ENCODE measurements around the gene HBZ. TPM values are rescaled to one million over a fixed set of nuclear protein-coding genes. Genes with fewer than 3 reads are reported as not detected.

HBZ gene
- total RNA-seq = not detected in 2 replicates

GRCh38 chr16:152141-153128, at the start of gene HBZ:
Gene HBZ, plus strand, starts transcription at chr16:152644. Its CDS starts 266 bp downstream, at chr16:152910.

GRCh38 chr16:165539-166374, 13.3 kb downstream of the HBZ start, which contains the start of gene HBM:
Gene HBM, plus strand, starts transcription at chr16:165978. Its CDS starts 20 bp downstream, at chr16:165998.

GRCh38 chr16:172374-172941, 20.0 kb downstream of the HBZ start, which contains the start of gene HBA2:
Gene HBA2, plus strand, starts transcription at chr16:172876. Its CDS starts 37 bp downstream, at chr16:172913.

GRCh38 chr16:176477-177382, 24.3 kb downstream of the HBZ start, which contains the start of gene HBA1:
Gene HBA1, plus strand, starts transcription at chr16:176680. Its CDS starts 37 bp downstream, at chr16:176717.

GRCh38 chr16:180101-180675, 27.7 kb downstream of the HBZ start, which contains the start of gene HBQ1:
Gene HBQ1, plus strand, starts transcription at chr16:180459. Its CDS starts 28 bp downstream, at chr16:180487.

Other genes with a start within 250 kb of the HBZ start
- gene POLR3K, start 99.0 kb upstream of the HBZ start, total RNA-seq = 3.0 and 3.6 TPM in 2 replicates
- gene SNRNP25, start 98.8 kb upstream of the HBZ start, total RNA-seq = 10.9 and 12.0 TPM in 2 replicates
- gene RHBDF1, start 80.0 kb upstream of the HBZ start, total RNA-seq = 12.4 and 24.8 TPM in 2 replicates
- gene MPG, start 74.4 kb upstream of the HBZ start, total RNA-seq = 188 and 200 TPM in 2 replicates
- gene NPRL3, start 14.0 kb upstream of the HBZ start, total RNA-seq = 5.8 and 7.7 TPM in 2 replicates
- gene HBM, start 13.3 kb downstream of the HBZ start, total RNA-seq = not detected in 2 replicates
- not detected in 2 replicates for gene HBA2, start 20.2 kb downstream of the HBZ start, total RNA-seq
- not detected in 2 replicates for gene HBA1, start 24.0 kb downstream of the HBZ start, total RNA-seq
- gene HBQ1, start 27.8 kb downstream of the HBZ start, total RNA-seq = 0.48 TPM in 1 of 2 replicates, not detected in the other
- gene LUC7L, start 76.8 kb downstream of the HBZ start, total RNA-seq = 25.4 and 28.4 TPM in 2 replicates
- 42.7 and 56.9 TPM in 2 replicates for gene FAM234A, start 82.2 kb downstream of the HBZ start, total RNA-seq
- gene RGS11, start 123.3 kb downstream of the HBZ start, total RNA-seq = not detected in 2 replicates
- 0.24 TPM in 1 of 2 replicates, not detected in the other for gene ARHGDIG, start 127.9 kb downstream of the HBZ start, total RNA-seq
- 0.24 TPM in 1 of 2 replicates, not detected in the other for gene PDIA2, start 130.5 kb downstream of the HBZ start, total RNA-seq
- 55.6 and 67.0 TPM in 2 replicates for gene AXIN1, start 200.1 kb downstream of the HBZ start, total RNA-seq
- 96.9 and 101 TPM in 2 replicates for gene MRPL28, start 217.9 kb downstream of the HBZ start, total RNA-seq
- gene PGAP6, start 229.3 kb downstream of the HBZ start, total RNA-seq = 53.5 and 73.5 TPM in 2 replicates
- gene NME4, start 244.6 kb downstream of the HBZ start, total RNA-seq = 50.5 and 74.5 TPM in 2 replicates
- 5.3 and 11.1 TPM in 2 replicates for gene DECR2, start 249.2 kb downstream of the HBZ start, total RNA-seq